UCSD-AML1 (cell line): ENCODE data around the gene GNAT2.

Experiments used
- DNase-seq: peaks from one replicate; lab custom pipeline; 2025; ENCODE audit not compliant: unreplicated experiment; lab: John Stamatoyannopoulos, UW

Gene GNAT2

GRCh38 chr1:109628540-109629321 is 9.3 kb upstream of the GNAT2 start:
- DNase-seq, result no peak

GRCh38 chr1:109627692-109628399 is 8.4 kb upstream of the GNAT2 start:
- no peak for DNase-seq

GRCh38 chr1:109626682-109627408 is 7.4 kb upstream of the GNAT2 start:
- DNase-seq, result no peak

- no peak for DNase-seq
These were observed 6.5 kb upstream of the GNAT2 start for GRCh38 chr1:109625601-109626560.

- DNase-seq, result no peak
These were observed 5.8 kb upstream of the GNAT2 start for GRCh38 chr1:109625176-109625575.

- DNase-seq, result peak; percentile 36
These were observed 5.0 kb upstream of the GNAT2 start for GRCh38 chr1:109624201-109625010.

- DNase-seq, result no peak
These were observed 4.3 kb upstream of the GNAT2 start for GRCh38 chr1:109623601-109624161.

GRCh38 chr1:109622895-109623294 is 3.5 kb upstream of the GNAT2 start:
- no peak for DNase-seq

- no peak for DNase-seq
These were observed 2.9 kb upstream of the GNAT2 start for GRCh38 chr1:109622137-109622892.

GRCh38 chr1:109621379-109622136 is 2.1 kb upstream of the GNAT2 start:
- no peak for DNase-seq

- DNase-seq, result peak; percentile 95
These were observed 1.4 kb upstream of the GNAT2 start for GRCh38 chr1:109620841-109621286.

- no peak for DNase-seq
These were observed 980 bp upstream of the GNAT2 start for GRCh38 chr1:109620401-109620791.

- DNase-seq, result no peak
These were observed 498 bp downstream of the GNAT2 start for GRCh38 chr1:109618661-109619575.

- no peak for DNase-seq
These were observed 2.1 kb downstream of the GNAT2 start for GRCh38 chr1:109617291-109617801.

GRCh38 chr1:109616391-109616790 is 3.0 kb downstream of the GNAT2 start:
- DNase-seq, result no peak

- DNase-seq, result peak; percentile 61
These were observed 3.5 kb downstream of the GNAT2 start for GRCh38 chr1:109615879-109616278.
